Duodenal mucosa (tissue), 2 donors: ENCODE measurements around the gene CD160.
"Not testable (repeated sequence)": the region's sequence is repeated elsewhere in the genome, so short reads cannot be mapped to it uniquely, and the experiment has no call there.

Source experiments
- H3K27ac ChIP-seq: one replicate; pipeline ENCODE4 v1.7.0; 2013; ENCODE audit warnings: low read depth, low read length
- H3K27me3 ChIP-seq, 2 donors: one replicate each; pipeline ENCODE4 v1.7.0; 2013; ENCODE audit warnings: low read length in 2 of 2, control low read depth in 1 of 2; ENCODE audit not compliant: insufficient read depth in 2 of 2, control insufficient read depth in 1 of 2
- H3K36me3 ChIP-seq, 2 donors: one replicate each; pipeline ENCODE4 v1.7.0; 2013; ENCODE audit warnings: low read length in 2 of 2, control low read depth in 1 of 2; ENCODE audit not compliant: insufficient read depth in 2 of 2, control insufficient read depth in 1 of 2
- H3K4me1 ChIP-seq, 2 donors: one replicate each; pipeline ENCODE4 v1.7.0; 2013; ENCODE audit warnings: low read length in 2 of 2, control low read depth in 1 of 2; ENCODE audit not compliant: insufficient read depth in 2 of 2, control insufficient read depth in 1 of 2
- H3K4me3 ChIP-seq, 2 donors: one replicate each; pipeline ENCODE4 v1.7.0; 2013; ENCODE audit warnings: low read length in 2 of 2, low read depth in 1 of 2
- H3K9ac ChIP-seq, 2 donors: one replicate each; pipeline ENCODE4 v1.7.0; 2013; ENCODE audit warnings: low read length in 2 of 2, low read depth in 1 of 2
- H3K9me3 ChIP-seq, 2 donors: one replicate each; pipeline ENCODE4 v1.7.0; 2013; ENCODE audit warnings: low read length in 2 of 2, control low read depth in 1 of 2; ENCODE audit not compliant: control insufficient read depth in 1 of 2

Gene CD160

GRCh38 chr1:145757420-145757819, 38.1 kb downstream of the CD160 start:
- Histone ChIP-seq H3K9me3 (peaks cover 0 to 9% of the 10 kb centered on the region in 2 donors), H3K9ac (no peak overlapping the region), H3K27me3 (no peaks in the 10 kb centered on the region), H3K27ac (no peak overlapping the region), H3K4me3 (no peak overlapping the region), H3K4me1 (no peaks in the 10 kb centered on the region), H3K36me3 (peaks cover 0 to 19% of the 10 kb centered on the region in 2 donors)

- Histone ChIP-seq H3K36me3 (peaks cover 4 to 14% of the 10 kb centered on the region in 2 donors), H3K4me1 (no peaks in the 10 kb centered on the region), H3K4me3 (no peak overlapping the region), H3K27ac (no peak overlapping the region), H3K27me3 (no peaks in the 10 kb centered on the region), H3K9ac (no peak overlapping the region), H3K9me3 (peaks cover 0 to 9% of the 10 kb centered on the region in 2 donors)
Observed at GRCh38 chr1:145758116-145758515, 38.8 kb downstream of the CD160 start.

- Histone ChIP-seq H3K27me3 (no peaks in the 10 kb centered on the region), H3K27ac (no peak overlapping the region), H3K9ac (no peak overlapping the region), H3K9me3 (peaks cover 0 to 9% of the 10 kb centered on the region in 2 donors), H3K36me3 (peaks cover 4 to 14% of the 10 kb centered on the region in 2 donors), H3K4me3 (no peak overlapping the region), H3K4me1 (no peaks in the 10 kb centered on the region)
Observed at GRCh38 chr1:145758575-145758974, 39.3 kb downstream of the CD160 start.

GRCh38 chr1:145759721-145760120, 40.4 kb downstream of the CD160 start:
- no peak overlapping the region for H3K4me3 ChIP-seq
- H3K36me3 ChIP-seq: peaks cover 4 to 14% of the 10 kb centered on the region in 2 donors
- no peak overlapping the region for H3K27ac ChIP-seq
- H3K4me1 ChIP-seq: no peaks in the 10 kb centered on the region
- no peaks in the 10 kb centered on the region for H3K27me3 ChIP-seq
- no peak overlapping the region for H3K9ac ChIP-seq
- H3K9me3 ChIP-seq: peaks cover 0 to 9% of the 10 kb centered on the region in 2 donors

- not testable (repeated sequence) for H3K4me3 ChIP-seq, H3K9me3 ChIP-seq, H3K27ac ChIP-seq, H3K27me3 ChIP-seq, H3K9ac ChIP-seq, H3K4me1 ChIP-seq
- H3K36me3 ChIP-seq: peaks cover 4 to 11% of the 10 kb centered on the region in 2 donors
Observed at GRCh38 chr1:145760395-145760949, 41.2 kb downstream of the CD160 start.

- H3K9ac ChIP-seq, H3K27ac ChIP-seq, H3K4me3 ChIP-seq, H3K27me3 ChIP-seq, H3K9me3 ChIP-seq, H3K4me1 ChIP-seq: not testable (repeated sequence)
- H3K36me3 ChIP-seq: peaks cover 4 to 11% of the 10 kb centered on the region in 2 donors
Observed at GRCh38 chr1:145761498-145761897, 42.2 kb downstream of the CD160 start.

- H3K9ac ChIP-seq, H3K4me3 ChIP-seq, H3K27me3 ChIP-seq, H3K4me1 ChIP-seq, H3K9me3 ChIP-seq, H3K27ac ChIP-seq: not testable (repeated sequence)
- H3K36me3 ChIP-seq: peaks cover 4 to 11% of the 10 kb centered on the region in 2 donors
Observed at GRCh38 chr1:145762001-145762400, 42.7 kb downstream of the CD160 start.

GRCh38 chr1:145764231-145764940, 45.1 kb downstream of the CD160 start:
- not testable (repeated sequence) for H3K9me3 ChIP-seq, H3K4me3 ChIP-seq, H3K27me3 ChIP-seq, H3K9ac ChIP-seq, H3K4me1 ChIP-seq, H3K27ac ChIP-seq
- H3K36me3 ChIP-seq: peaks cover 4 to 10% of the 10 kb centered on the region in 2 donors

- not testable (repeated sequence) for H3K9me3 ChIP-seq, H3K4me3 ChIP-seq, H3K4me1 ChIP-seq, H3K27me3 ChIP-seq, H3K9ac ChIP-seq, H3K27ac ChIP-seq
- peaks cover 4 to 11% of the 10 kb centered on the region in 2 donors for H3K36me3 ChIP-seq
Observed at GRCh38 chr1:145765127-145765526, 45.8 kb downstream of the CD160 start.

GRCh38 chr1:145765585-145766360, 46.5 kb downstream of the CD160 start:
- H3K9me3 ChIP-seq, H3K27me3 ChIP-seq, H3K27ac ChIP-seq, H3K4me3 ChIP-seq, H3K4me1 ChIP-seq, H3K9ac ChIP-seq: not testable (repeated sequence)
- H3K36me3 ChIP-seq: peaks cover 7 to 18% of the 10 kb centered on the region in 2 donors
